Measurements from ENCODE around the gene ANKRD37.

The ANKRD37 gene

DNA sequence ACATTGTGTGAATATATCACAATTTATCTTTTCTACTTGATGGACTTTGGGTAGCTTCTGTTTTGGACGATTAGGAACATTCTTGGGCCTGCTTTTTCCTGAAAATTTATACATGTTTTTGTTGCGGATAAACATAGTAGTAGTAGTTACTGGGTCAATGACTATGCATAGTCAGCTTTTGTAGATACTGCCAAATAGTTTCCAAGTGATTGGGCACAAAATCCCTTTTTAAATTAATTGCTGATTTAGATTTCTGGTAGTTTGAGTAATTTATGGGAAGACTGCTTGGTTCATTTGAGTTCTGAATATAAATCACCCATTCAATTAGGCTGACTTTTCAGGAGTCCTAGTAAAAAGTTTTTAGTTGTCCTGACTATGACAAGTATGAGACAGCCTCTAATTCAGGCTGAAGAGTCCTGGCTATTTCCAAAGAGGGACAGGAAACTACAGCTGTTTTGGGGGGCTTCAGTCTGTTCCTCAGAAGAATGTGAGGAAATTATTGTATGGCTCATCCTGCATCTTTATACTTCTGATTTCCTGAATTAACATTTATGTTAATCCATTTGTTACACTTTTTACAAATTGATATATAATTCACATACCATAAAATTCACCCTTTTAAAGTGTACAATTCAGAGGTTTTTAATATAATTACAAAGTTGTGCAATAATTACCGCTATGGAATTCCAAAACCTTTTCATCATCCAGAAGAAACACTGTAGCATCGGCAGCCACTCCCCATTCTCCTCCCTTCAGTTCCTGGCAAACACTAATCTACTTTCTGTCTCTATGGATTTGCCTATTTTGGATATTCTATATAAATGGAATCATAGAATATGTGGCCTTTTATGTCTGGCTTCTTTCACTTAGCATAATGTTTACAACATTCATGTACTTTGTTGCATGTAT, 15.1 kb upstream of the ANKRD37 start:
- no peak for DNase-seq

DNA sequence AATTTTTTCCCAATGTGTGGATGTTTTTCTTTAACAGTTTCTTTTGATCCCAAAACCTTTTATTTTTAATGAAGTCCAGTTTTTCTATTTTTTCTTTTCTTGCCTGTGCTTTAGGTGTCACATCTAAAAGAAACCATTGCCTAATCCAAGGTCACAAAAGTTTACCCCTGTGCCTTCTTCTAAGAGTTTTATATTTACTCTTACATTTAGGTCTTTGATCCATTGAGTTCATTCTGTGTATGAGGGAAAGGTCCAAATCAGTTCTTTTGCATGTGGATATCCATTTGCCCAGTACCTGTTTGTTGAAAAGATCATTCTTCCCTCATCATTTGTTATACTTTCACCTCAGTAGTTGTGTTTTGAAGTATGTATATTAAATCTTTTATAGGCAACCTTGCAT, 13.9 kb upstream of the ANKRD37 start:
- DNase-seq = no peak

GRCh38 chr4:185383451-185383850, 13.2 kb upstream of the ANKRD37 start:
- DNase-seq = no peak

DNA sequence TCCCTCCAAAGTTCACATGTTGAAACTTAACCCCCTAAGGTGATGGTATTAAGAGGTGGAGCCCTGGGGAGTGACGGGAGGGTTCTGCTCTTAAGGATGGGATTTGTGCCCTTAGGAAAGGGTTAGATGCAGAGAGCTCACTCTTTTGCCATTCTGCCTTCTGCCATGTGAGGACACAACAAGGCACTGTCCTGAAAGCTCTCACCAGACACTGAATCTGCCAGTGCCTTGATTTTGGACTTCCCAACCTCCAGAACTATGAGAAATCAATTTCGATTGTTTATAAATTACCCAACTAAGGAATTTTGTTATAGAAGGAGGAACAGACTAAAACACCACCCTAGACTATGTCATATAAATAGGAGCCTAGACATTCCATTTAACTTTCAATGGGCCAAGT, 12.6 kb upstream of the ANKRD37 start:
- DNase-seq = no peak

DNA sequence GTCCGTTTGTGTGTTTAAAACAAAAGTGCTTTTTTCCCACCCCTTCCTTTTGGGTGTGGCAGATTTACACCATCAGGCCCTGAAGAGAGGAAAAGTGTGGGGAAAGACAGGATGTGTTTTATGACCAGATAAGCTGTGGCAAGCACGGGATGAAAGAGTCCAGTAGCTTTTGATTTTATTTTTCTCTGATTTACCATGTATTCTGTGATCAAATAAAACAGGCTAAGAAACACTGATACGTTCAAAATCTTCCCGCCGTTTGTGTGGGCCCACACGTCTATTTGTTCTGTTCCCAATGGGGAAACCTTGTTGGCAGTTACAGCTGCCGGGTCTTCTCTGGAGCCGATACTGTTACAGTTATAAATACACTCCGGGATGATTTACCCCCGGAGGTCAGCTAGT, 11.7 kb upstream of the ANKRD37 start:
- DNase-seq = no peak

- no peak for DNase-seq
Measured at GRCh38 chr4:185387957-185388356, 8.7 kb upstream of the ANKRD37 start.

DNA sequence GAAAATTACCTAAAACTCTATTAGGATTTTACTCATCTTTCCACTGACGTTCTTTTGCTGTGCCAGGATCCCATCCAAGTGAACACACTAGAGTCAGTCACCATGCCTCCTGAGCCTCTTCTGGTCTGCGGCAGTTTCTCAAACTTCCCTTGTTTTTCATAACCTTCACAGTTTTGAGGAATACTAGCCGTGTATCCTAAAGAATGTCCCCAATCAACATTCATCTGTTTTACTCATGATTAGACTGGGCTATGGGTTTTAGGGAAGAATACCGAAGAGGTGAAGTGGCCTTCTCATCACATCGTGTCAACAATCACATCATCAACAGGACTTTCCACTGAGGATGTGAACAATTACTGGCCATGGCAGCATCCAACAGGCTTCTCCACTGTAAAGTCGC, 5.7 kb upstream of the ANKRD37 start:
- DNase-seq = no peak

- DNase-seq = no peak
Measured at GRCh38 chr4:185392156-185392555, 4.5 kb upstream of the ANKRD37 start.

GRCh38 chr4:185394568-185395237, 1.9 kb upstream of the ANKRD37 start:
- DNase-seq = no peak

GRCh38 chr4:185395238-185395955, 1.2 kb upstream of the ANKRD37 start, which contains the start of gene LRP2BP:
Gene LRP2BP (minus strand): TSS chr4:185395924. CDS start chr4:185378186, 17,738 bp downstream.
- no peak for DNase-seq

DNA sequence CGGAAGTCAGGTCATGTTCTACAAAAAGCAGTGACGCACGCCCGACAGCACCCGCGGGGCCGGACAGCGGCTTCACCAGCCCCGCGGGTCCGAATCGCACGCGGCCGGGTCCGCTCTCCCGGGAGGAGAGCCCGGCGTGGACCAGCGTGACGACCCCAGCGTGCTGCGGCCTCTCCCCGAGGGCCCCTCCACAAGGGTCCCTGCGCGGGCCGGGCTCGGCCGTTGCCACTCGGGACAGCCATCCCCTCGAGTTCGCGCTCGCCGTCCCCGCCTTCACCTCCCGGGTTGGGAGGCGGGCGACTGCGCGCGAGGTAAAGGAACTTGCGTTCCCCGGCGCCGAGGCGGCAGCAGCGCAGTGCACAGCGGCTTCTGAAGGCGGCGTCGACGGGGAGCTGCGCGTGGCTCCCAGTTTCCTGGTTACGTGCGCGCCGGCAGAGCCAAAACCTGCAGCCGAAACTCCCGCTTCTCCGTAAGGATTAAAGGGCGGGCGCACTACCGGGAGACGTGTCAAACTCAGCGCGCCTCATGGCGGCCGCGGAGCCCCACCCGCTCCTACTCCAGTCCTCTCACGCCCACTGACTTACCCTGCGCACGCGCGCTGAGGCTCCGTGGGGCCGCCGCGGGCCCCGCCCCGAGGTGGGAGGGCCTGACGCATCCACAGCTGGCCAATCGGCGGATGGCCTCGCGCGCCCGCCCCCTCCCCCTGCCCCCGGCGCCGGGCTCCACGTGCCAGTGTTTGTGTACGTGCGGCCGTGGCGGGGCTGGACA, 501 bp upstream of the ANKRD37 start:
- peak; percentile 74 for DNase-seq

DNA sequence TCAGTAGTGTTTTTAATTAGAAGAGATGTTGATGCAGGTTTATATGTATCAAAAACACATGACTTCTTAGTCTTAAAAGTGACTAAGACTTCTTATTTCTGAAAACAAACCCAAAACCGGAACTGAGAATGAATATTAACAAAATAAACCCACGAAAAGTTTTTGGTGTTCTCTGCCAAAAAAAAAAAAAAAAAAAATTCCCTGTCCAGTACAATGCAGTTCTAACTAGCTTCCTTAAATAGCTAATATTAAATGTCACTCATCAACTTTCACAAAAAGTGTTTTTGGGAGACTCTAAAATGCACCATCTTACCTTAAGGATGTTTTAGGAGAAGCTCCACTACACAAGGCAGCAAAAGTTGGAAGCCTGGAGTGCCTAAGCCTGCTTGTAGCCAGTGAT, 2.0 kb downstream of the ANKRD37 start:
- DNase-seq = no peak

DNA sequence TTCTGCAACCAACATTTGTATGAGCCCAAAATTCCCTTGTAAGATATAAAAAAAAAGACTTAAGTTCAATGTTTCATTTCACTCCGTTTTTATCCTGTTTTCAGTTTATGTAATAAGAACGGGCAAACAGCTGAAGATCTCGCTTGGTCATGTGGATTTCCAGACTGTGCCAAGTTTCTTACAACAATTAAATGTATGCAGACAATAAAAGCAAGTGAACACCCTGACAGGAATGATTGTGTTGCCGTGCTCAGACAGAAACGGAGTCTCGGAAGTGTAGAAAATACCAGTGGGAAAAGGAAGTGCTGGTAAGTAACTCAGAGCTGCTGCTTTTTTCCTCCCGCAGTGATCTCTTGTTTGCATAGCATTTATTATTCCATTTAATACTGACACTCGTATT, 2.8 kb downstream of the ANKRD37 start:
- DNase-seq = no peak

DNA sequence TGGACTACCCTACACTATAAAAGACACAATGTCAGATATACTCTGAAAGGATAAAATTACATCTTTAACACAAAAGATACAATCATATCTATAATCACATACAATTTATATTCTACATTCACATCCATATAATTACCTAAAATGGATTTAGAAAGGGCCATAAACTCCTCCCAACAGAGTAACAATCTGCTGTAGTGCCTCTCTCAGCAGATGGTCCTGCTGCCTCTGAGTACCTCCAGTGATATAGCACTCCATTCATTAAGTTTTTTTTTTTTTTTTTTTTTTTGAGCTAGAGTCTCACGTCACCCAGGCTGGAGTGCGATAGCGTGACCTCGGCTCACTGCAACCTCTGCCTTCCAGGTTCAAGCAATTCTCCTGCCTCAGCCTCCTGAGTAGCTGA, 7.4 kb downstream of the ANKRD37 start:
- no peak for DNase-seq

DNA sequence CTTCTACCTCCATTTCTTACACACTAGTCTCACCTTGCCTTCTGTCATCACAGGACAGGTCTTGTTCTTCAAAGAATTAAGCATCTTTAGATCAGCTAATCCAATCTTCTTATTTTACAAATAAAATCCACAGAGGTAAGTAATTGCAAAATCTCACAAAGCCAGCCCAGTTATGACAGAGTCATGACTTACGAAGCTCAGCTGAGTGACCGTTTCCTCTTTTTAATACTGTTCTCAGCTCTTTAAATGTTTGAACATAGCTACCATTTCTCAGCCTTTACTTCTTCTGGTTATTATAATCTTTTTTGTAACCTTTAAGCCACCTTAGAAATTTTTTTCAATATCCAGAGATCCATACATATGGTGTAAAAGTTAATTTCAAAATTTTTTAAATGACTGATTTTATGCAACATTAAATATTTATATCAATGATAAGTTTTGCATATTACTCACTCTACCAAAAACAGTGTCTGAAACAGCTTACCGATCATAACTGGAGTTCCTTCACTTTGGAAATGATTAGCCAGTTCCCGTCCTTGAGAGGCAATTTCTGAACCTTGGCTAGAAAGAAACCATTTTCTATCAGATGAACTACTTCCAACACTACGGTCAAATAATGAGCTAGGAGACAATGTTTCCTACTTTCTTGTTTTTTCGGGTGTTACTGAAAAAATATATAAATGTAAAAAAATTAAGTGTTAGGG, 8.8 kb downstream of the ANKRD37 start:
- DNase-seq = no peak

DNA sequence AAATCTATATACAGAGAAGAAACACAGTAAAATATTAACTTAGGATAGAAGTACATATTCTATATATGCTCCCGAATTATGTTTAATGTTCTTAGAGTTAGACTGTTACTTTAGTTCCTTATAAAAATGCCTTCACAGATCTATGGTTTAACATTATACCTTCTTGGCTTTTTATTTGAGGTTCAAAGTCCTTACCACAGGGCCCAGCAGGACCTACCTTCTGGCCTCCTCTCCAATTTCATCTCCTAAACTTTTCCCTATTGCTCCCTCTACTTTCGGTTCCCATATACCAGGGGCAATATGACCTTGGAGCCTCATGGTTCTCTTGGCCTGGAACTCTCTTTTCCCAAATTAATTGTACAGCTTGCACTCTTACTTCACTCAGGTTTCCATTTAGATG, 11.8 kb downstream of the ANKRD37 start:
- no peak for DNase-seq

GRCh38 chr4:185411849-185412248, 15.2 kb downstream of the ANKRD37 start:
- DNase-seq = no peak

- no peak for DNase-seq
Measured at GRCh38 chr4:185412412-185412811, 15.8 kb downstream of the ANKRD37 start.

DNA sequence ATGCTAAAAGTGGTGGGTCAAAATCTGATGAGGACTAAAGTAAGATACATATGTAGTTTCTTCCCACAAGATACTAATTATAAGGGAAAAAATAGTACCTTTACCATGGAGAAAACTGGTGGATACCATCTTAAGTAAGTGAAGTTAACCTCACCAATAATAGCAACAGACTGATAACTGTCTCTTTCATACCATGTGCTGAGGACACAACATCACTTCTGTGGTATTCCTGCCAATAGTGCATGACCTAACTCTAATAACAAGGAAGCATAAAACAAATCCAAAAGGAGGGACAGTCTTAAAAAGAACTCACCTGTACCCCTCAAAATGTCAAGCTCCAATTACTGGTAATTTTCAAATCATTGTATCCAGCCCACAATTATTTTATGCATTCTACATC, 20.3 kb downstream of the ANKRD37 start:
- no peak for DNase-seq

- no peak for DNase-seq
Measured at GRCh38 chr4:185421366-185422124, 24.9 kb downstream of the ANKRD37 start.

DNA sequence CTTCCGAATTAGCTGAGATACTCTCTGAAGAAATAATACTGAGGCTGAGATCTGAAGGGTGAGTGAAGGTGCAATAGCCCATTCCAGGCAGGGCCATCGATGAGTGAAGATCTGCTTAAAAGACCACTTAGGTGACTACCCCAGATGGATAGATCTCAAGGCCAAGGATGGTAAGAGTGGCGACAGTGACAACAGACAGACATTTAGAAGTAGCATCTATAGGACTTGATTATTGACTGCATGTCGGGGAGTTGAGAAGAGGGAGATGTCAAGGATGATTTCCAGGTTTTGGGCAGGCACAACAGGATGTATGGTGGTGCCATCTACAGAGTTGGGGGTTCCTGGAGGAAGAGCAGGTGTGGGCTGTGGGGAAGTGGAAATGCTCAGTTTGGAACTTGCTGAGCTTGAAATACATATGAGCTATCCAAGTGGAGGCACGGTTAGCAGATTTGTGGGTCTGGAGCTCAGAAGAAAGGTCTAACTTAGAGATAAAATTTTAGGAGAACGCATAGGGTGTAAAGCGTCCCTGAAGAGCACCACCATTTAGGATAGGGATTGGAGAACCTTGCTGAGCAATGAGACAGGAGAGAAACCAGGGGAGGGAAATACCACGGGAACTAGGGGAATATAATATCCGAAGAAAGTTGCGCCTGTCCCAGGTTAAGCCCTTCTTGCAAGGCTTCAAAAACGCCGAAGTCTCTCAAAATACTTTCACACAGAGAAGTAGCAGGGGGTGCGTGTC, 28.4 kb downstream of the ANKRD37 start:
- DNase-seq = no peak

Measured in amniotic stem cell (primary cell).